ENCODE measurements around the gene MCF2.

- TF ChIP-seq CTCF (IDR thresholded peaks at IDR 0.05), result no peak
- no peak for TF ChIP-seq POLR2A (IDR thresholded peaks at IDR 0.05)
Observed at GRCh38 chrX:139691493-139691842, 16.5 kb downstream of the MCF2 start.
